Left renal pelvis (tissue), 4 donors: Measurements from ENCODE around the gene GPC6. TPM values are rescaled to one million over a fixed set of nuclear protein-coding genes. Genes with fewer than 3 reads are reported as not detected.

Experiments used
- DNase-seq, 4 donors: peaks; one replicate each; pipeline ENCODE4 v3.0.0-alpha.2; 2013; ENCODE audit warnings: low read depth in 4 of 4, low spot score in 3 of 4
- polyA plus RNA-seq, 4 donors: library from polyadenylated mRNA; unstranded; fragments of 120-200 nt; gene quantifications; one replicate each; pipeline ENCODE4 v1.2.1, GENCODE V29; 2013; ENCODE audit not compliant: insufficient read length in 4 of 4

GPC6 gene
- polyA plus RNA-seq, 4 donors, result 49.8 to 74.4 (median 65.2) TPM

GRCh38 chr13:93228643-93228937 lies 2.0 kb downstream of the GPC6 start:
- no peak for DNase-seq

- no peak for DNase-seq
Measured at GRCh38 chr13:93230261-93230855, 3.8 kb downstream of the GPC6 start.

GRCh38 chr13:93231867-93232266 lies 5.3 kb downstream of the GPC6 start:
- no peak for DNase-seq

GRCh38 chr13:93233997-93234416 lies 7.4 kb downstream of the GPC6 start:
- DNase-seq, result no peak

- no peak for DNase-seq
Measured at GRCh38 chr13:93234459-93234858, 7.9 kb downstream of the GPC6 start.

- DNase-seq, result no peak
Measured at GRCh38 chr13:93235258-93236015, 8.8 kb downstream of the GPC6 start.

- DNase-seq, result no peak
Measured at GRCh38 chr13:93238711-93239110, 12.1 kb downstream of the GPC6 start.

- no peak for DNase-seq
Measured at GRCh38 chr13:93243375-93244063, 16.9 kb downstream of the GPC6 start.

- no peak for DNase-seq
Measured at GRCh38 chr13:93244141-93244917, 17.7 kb downstream of the GPC6 start.

- no peak for DNase-seq
Measured at GRCh38 chr13:93244918-93245280, 18.3 kb downstream of the GPC6 start.

- no peak for DNase-seq
Measured at GRCh38 chr13:93246069-93246468, 19.5 kb downstream of the GPC6 start.

GRCh38 chr13:93248627-93249047 lies 22.0 kb downstream of the GPC6 start:
- DNase-seq, result no peak

GRCh38 chr13:93249364-93250306 lies 23.0 kb downstream of the GPC6 start:
- no peak for DNase-seq

- DNase-seq, result no peak
Measured at GRCh38 chr13:93254775-93255174, 28.2 kb downstream of the GPC6 start.

- no peak for DNase-seq
Measured at GRCh38 chr13:93256998-93257397, 30.4 kb downstream of the GPC6 start.

GRCh38 chr13:93259527-93260080 lies 33.0 kb downstream of the GPC6 start:
- DNase-seq, result no peak

- DNase-seq, result no peak
Measured at GRCh38 chr13:93260591-93260990, 34.0 kb downstream of the GPC6 start.

- DNase-seq, result no peak
Measured at GRCh38 chr13:93262729-93263345, 36.2 kb downstream of the GPC6 start.

GRCh38 chr13:93264876-93265275 lies 38.3 kb downstream of the GPC6 start:
- DNase-seq, result no peak
